ENCODE data around the gene NANOGP8.

- TF ChIP-seq EZH2 (IDR thresholded peaks at IDR 0.05; ENCODE audit: borderline replicate concordance, low read depth, low read length, poor library complexity, severe bottlenecking) (no peak), CTCF (conservative IDR thresholded peaks at IDR 0.05; ENCODE audit: low read depth, low read length) (no peak)
These were observed 22.4 kb downstream of the NANOGP8 start for GRCh38 chr15:35062738-35063099.

Measured in A673 (cell line).